HepG2 (cell line): ENCODE results near the gene SUPT4H1. TPM values are rescaled to one million over a fixed set of nuclear protein-coding genes. Genes with fewer than 3 reads are reported as not detected.
A peak's percentile ranks its signal among the peaks of the same experiment; 100 is the strongest.

ENCODE experiments used
- ARNTL ChIP-seq: sonication (generic); formaldehyde crosslinking; IDR thresholded peaks from 2 replicates; pipeline ENCODE4 v1.4.0; 2020; ENCODE audit warnings: mild to moderate bottlenecking, missing genetic modification reagents
- CEBPG ChIP-seq: IDR thresholded peaks from 2 replicates; pipeline ENCODE4 v1.6.1; 2016
- ELF4 ChIP-seq: sonication (generic); formaldehyde crosslinking; IDR thresholded peaks from 2 replicates; pipeline ENCODE4 v1.5.0; 2020; ENCODE audit warnings: missing genetic modification reagents, mild to moderate bottlenecking, moderate library complexity, borderline replicate concordance
- FOXA1 ChIP-seq, 2 experiments: fragments of 450-650 bp in 1 of 2; sonication (generic) in 1 of 2; formaldehyde crosslinking in 1 of 2; IDR thresholded peaks; 2 replicates each; pipeline versions ENCODE4 v1.4.0 to v1.6.1; 2016 to 2020; ENCODE audit warnings: missing genetic modification reagents in 1 of 2
- NFE2 ChIP-seq: sonication (generic); formaldehyde crosslinking; IDR thresholded peaks from 2 replicates; pipeline ENCODE4 v1.4.0; 2020; ENCODE audit warnings: missing genetic modification reagents
- NFYB ChIP-seq: sonication (generic); formaldehyde crosslinking; IDR thresholded peaks from 2 replicates; pipeline ENCODE4 v1.4.0; 2020; ENCODE audit warnings: missing genetic modification reagents
- RCOR2 ChIP-seq: IDR thresholded peaks from 2 replicates; pipeline ENCODE4 v1.6.1; 2016; ENCODE audit warnings: missing biosample characterization, missing genetic modification reagents
- SOX6 ChIP-seq, 2 experiments: fragments of 450-650 bp in 1 of 2; sonication (generic) in 1 of 2; formaldehyde crosslinking in 1 of 2; IDR thresholded peaks; 2 replicates each; pipeline versions ENCODE4 v1.4.0 to v1.6.1; 2017 to 2020; ENCODE audit warnings: antibody characterized with exemption in 1 of 2, mild to moderate bottlenecking in 1 of 2, missing genetic modification reagents in 1 of 2
- SP5 ChIP-seq: IDR thresholded peaks from 2 replicates; pipeline ENCODE4 v1.6.1; 2016; ENCODE audit warnings: low read depth, borderline replicate concordance
- USF2 ChIP-seq, 2 experiments: sonication (generic) in 1 of 2; formaldehyde crosslinking in 1 of 2; IDR thresholded peaks; 2 replicates each; pipeline versions ENCODE4 v1.5.1 to v1.6.1; 2011 to 2020; ENCODE audit warnings: borderline replicate concordance in 1 of 2, low read depth in 1 of 2, low read length in 1 of 2, mild to moderate bottlenecking in 1 of 2, missing genetic modification reagents in 1 of 2, moderate library complexity in 1 of 2
- ZBTB25 ChIP-seq: IDR thresholded peaks from 2 replicates; pipeline ENCODE4 v1.6.1; 2018; ENCODE audit warnings: missing genetic modification reagents
- ZFP90 ChIP-seq: sonication (generic); formaldehyde crosslinking; IDR thresholded peaks from 2 replicates; pipeline ENCODE4 v1.8.0; 2022; ENCODE audit warnings: missing genetic modification reagents, mild to moderate bottlenecking, inconsistent platforms, borderline replicate concordance
- ZKSCAN1 ChIP-seq: fragments of 150-350 bp; IDR thresholded peaks from 2 replicates; pipeline ENCODE4 v1.6.1; 2014; ENCODE audit warnings: low read length
- ZNF274 ChIP-seq: sonication (generic); formaldehyde crosslinking; IDR thresholded peaks from 2 replicates; pipeline ENCODE4 v1.5.1; 2020; ENCODE audit warnings: mild to moderate bottlenecking, missing genetic modification reagents
- ZNF362 ChIP-seq: sonication (generic); formaldehyde crosslinking; IDR thresholded peaks from 2 replicates; pipeline ENCODE4 v1.4.0; 2020; ENCODE audit warnings: missing genetic modification reagents, mild to moderate bottlenecking, borderline replicate concordance
- ZNF468 ChIP-seq: sonication (generic); formaldehyde crosslinking; IDR thresholded peaks from 2 replicates; pipeline ENCODE4 v1.8.0; 2022; ENCODE audit warnings: mild to moderate bottlenecking, moderate library complexity, missing genetic modification reagents
- ZNF564 ChIP-seq: sonication (generic); formaldehyde crosslinking; IDR thresholded peaks from 2 replicates; pipeline ENCODE4 v1.8.1; 2023; ENCODE audit warnings: mild to moderate bottlenecking, missing genetic modification reagents
- ZNF674 ChIP-seq: sonication (generic); formaldehyde crosslinking; IDR thresholded peaks from 2 replicates; pipeline ENCODE4 v1.5.0; 2020; ENCODE audit warnings: low read depth, mild to moderate bottlenecking, missing genetic modification reagents
- ZNF7 ChIP-seq: IDR thresholded peaks from 2 replicates; pipeline ENCODE4 v1.6.1; 2016; ENCODE audit warnings: missing biosample characterization, missing genetic modification reagents
- ZNF788 ChIP-seq: sonication (generic); formaldehyde crosslinking; IDR thresholded peaks from 2 replicates; pipeline ENCODE4 v1.5.0; 2020; ENCODE audit warnings: mild to moderate bottlenecking, missing genetic modification reagents, borderline replicate concordance
- polyA plus RNA-seq, 8 experiments: library from polyadenylated mRNA; depleted of rRNA in 3 of 8; stranded (reverse) in 7 of 8; unstranded in 1 of 8; fragments of >200 nt; fragmentation: Illumina TruSeq in 4 of 8; extraction: Trizol in 4 of 8; gene quantifications; 2 replicates each; pipeline versions ENCODE4 v1.2.1 to v1.2.3, GENCODE V29; 2011 to 2016; ENCODE audit warnings: low read depth in 4 of 8, missing spikeins in 1 of 8, mixed read lengths in 1 of 8; ENCODE audit not compliant: insufficient read depth in 1 of 8
- total RNA-seq, 5 experiments: library from RNA; depleted of rRNA; stranded (reverse); fragments of >200 nt; fragmentation: Illumina TruSeq; extraction: Trizol; gene quantifications; 2 replicates each; pipeline ENCODE4 v1.2.3, GENCODE V29; 2016; ENCODE audit warnings: low read depth in 1 of 5
- TF ChIP-seq, protein P1 (sequence below): sonication (generic); formaldehyde crosslinking; IDR thresholded peaks from 2 replicates; pipeline ENCODE4 v1.5.1; 2020; ENCODE audit warnings: missing genetic modification reagents, mild to moderate bottlenecking, borderline replicate concordance
- TF ChIP-seq, protein P2 (sequence below): IDR thresholded peaks from 2 replicates; pipeline ENCODE4 v1.6.1; 2016; ENCODE audit warnings: mild to moderate bottlenecking

SUPT4H1 gene
- total and polyA plus RNA-seq, 2 of the 13 experiments (the other 11 are each of a cell fraction or from before 2014, with no cell fraction given), result 155 to 244 TPM

DNA sequence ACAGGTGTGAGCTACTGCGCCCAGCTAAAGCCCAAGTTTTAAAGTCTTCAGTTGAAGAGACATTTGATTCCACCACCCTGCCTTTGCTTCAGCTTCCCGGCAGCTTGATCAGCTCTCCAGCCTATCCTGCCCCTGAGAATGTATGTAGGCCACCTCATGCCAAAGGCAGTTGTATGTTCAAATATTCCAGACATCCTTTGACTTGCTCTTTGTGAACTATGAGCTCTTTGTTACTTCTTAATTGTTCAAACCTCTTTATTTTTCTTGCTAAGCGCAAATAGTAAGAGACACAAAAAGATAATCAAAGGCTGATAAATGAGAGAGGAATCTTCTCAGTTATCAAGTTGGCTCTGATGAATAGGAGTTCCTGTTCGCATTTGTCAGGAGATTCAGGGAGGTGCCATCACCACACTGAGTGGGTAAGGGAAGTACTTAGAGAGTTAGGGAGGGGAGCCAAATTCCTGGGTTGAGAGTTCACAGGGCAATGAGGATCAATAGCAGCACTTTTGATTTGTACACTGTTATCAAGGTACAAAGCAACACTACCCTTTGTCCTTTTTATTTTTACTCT is 32.0 kb upstream of the SUPT4H1 start (continued):
- TF ChIP-seq FOXA1 (IDR thresholded peaks at IDR 0.05) (no peak), FOXA1 (CRISPR knock-in tag; IDR thresholded peaks at IDR 0.05) (peak; percentile 41), ZNF788 (CRISPR knock-in tag) (no peak), NFYB (CRISPR knock-in tag) (no peak), ZNF274 (CRISPR knock-in tag) (no peak), ZNF362 (CRISPR knock-in tag) (no peak), USF2 (IDR thresholded peaks at IDR 0.05; ENCODE audit: low read depth, low read length) (no peak), USF2 (CRISPR knock-in tag; IDR thresholded peaks at IDR 0.05; ENCODE audit: borderline replicate concordance) (no peak), ZNF7 (CRISPR knock-in tag) (no peak), ZFP90 (CRISPR knock-in tag) (no peak), ZNF674 (no peak), ZNF564 (no peak), ZNF468 (CRISPR knock-in tag) (no peak), ZKSCAN1 (no peak), RCOR2 (CRISPR knock-in tag) (0 out of 2 replicates have a peak, but pooled peaks have one; percentile 20), ELF4 (CRISPR knock-in tag) (no peak), SP5 (CRISPR knock-in tag) (0 out of 2 replicates have a peak, but pooled peaks have one; percentile 29), NFE2 (CRISPR knock-in tag) (no peak), SOX6 (IDR thresholded peaks at IDR 0.05) (no peak), SOX6 (CRISPR knock-in tag; IDR thresholded peaks at IDR 0.05) (peak; percentile 88), ZBTB25 (CRISPR knock-in tag) (no peak), CEBPG (CRISPR knock-in tag) (0 out of 2 replicates have a peak, but pooled peaks have one; percentile 11), ARNTL (CRISPR knock-in tag) (no peak)
- TF ChIP-seq, protein P1, sequence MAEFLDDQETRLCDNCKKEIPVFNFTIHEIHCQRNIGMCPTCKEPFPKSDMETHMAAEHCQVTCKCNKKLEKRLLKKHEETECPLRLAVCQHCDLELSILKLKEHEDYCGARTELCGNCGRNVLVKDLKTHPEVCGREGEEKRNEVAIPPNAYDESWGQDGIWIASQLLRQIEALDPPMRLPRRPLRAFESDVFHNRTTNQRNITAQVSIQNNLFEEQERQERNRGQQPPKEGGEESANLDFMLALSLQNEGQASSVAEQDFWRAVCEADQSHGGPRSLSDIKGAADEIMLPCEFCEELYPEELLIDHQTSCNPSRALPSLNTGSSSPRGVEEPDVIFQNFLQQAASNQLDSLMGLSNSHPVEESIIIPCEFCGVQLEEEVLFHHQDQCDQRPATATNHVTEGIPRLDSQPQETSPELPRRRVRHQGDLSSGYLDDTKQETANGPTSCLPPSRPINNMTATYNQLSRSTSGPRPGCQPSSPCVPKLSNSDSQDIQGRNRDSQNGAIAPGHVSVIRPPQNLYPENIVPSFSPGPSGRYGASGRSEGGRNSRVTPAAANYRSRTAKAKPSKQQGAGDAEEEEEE (CRISPR knock-in tag), result peak; percentile 60; the same call in 1 of the 2 replicates
- TF ChIP-seq, protein P2, sequence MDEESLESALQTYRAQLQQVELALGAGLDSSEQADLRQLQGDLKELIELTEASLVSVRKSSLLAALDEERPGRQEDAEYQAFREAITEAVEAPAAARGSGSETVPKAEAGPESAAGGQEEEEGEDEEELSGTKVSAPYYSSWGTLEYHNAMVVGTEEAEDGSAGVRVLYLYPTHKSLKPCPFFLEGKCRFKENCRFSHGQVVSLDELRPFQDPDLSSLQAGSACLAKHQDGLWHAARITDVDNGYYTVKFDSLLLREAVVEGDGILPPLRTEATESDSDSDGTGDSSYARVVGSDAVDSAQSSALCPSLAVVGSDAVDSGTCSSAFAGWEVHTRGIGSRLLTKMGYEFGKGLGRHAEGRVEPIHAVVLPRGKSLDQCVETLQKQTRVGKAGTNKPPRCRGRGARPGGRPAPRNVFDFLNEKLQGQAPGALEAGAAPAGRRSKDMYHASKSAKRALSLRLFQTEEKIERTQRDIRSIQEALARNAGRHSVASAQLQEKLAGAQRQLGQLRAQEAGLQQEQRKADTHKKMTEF (CRISPR knock-in tag), result peak; percentile 80
